Effector memory CD4-positive, alpha-beta T cell (primary cell): ENCODE results near the gene TRIM75.
"Not testable (repeated sequence)": the region's sequence is repeated elsewhere in the genome, so short reads cannot be mapped to it uniquely, and the experiment has no call there.

ENCODE experiments used
- DNase-seq, 3 donors: peaks; one replicate each; pipeline ENCODE4 v3.0.0-alpha.2; 2020
- H3K27ac ChIP-seq: 2 replicates; pipeline ENCODE4 v1.7.0; 2013; ENCODE audit warnings: mild to moderate bottlenecking, low read length, moderate library complexity; ENCODE audit not compliant: insufficient read depth, poor library complexity, severe bottlenecking
- H3K27me3 ChIP-seq: replicated peaks from 2 replicates; pipeline ENCODE4 v1.7.0; 2013; ENCODE audit warnings: mild to moderate bottlenecking, low read length; ENCODE audit not compliant: insufficient read depth, control insufficient read depth, poor library complexity, severe bottlenecking
- H3K36me3 ChIP-seq: 2 replicates; pipeline ENCODE4 v1.7.0; 2013; ENCODE audit warnings: mild to moderate bottlenecking, low read length, moderate library complexity; ENCODE audit not compliant: control insufficient read depth, insufficient read depth
- H3K4me1 ChIP-seq: 2 replicates; pipeline ENCODE4 v1.7.0; 2013; ENCODE audit warnings: low read length, mild to moderate bottlenecking; ENCODE audit not compliant: control insufficient read depth, insufficient read depth, poor library complexity, severe bottlenecking
- H3K4me3 ChIP-seq: 2 replicates; pipeline ENCODE4 v1.7.0; 2013; ENCODE audit warnings: low read length, low read depth, mild to moderate bottlenecking; ENCODE audit not compliant: insufficient read depth, poor library complexity, severe bottlenecking
- H3K9me3 ChIP-seq: 2 replicates; pipeline ENCODE4 v1.7.0; 2013; ENCODE audit warnings: mild to moderate bottlenecking, low read length, moderate library complexity; ENCODE audit not compliant: control insufficient read depth

Gene TRIM75

DNA sequence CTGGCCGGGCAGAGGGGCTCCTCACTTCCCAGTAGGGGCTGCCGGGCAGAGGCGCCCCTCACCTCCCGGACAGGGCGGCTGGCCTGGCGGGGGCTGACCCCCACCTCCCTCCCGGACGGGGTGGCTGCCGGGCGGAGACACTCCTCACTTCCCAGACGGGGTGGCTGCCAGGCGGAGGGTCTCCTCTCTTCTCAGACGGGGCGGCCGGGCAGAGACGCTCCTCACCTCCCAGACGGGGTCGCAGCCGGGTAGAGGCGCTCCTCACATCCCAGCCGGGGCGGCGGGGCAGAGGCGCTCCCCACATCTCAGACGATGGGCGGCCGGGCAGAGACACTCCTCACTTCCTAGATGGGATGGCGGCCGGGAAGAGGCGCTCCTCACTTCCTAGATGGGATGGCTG lies 33.7 kb upstream of the TRIM75 start:
- not testable (repeated sequence) for H3K36me3 ChIP-seq, H3K4me3 ChIP-seq, H3K27me3 ChIP-seq, DNase-seq, H3K27ac ChIP-seq, H3K9me3 ChIP-seq, H3K4me1 ChIP-seq

DNA sequence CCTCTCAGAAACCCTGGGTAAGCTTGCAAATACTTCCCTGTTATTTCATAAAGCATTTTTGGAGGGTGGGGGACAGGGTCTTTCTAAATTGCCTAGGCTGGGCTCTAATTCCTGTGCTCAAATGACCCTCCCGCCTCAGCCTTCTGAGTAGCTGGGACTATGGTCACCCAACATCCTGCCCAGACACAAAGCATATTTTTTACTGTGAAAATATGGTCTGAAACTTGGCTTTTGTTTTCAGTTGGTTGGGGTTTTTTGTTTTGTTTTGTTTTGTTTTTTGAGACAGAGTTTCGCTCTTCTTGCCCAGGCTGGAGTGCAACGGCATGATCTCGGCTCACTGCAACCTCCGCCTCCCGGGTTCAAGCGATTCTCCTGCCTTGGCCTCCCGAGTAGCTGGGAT lies 27.9 kb upstream of the TRIM75 start:
- DNase-seq, H3K4me3 ChIP-seq, H3K27ac ChIP-seq, H3K4me1 ChIP-seq, H3K9me3 ChIP-seq, H3K27me3 ChIP-seq, H3K36me3 ChIP-seq: not testable (repeated sequence)

DNA sequence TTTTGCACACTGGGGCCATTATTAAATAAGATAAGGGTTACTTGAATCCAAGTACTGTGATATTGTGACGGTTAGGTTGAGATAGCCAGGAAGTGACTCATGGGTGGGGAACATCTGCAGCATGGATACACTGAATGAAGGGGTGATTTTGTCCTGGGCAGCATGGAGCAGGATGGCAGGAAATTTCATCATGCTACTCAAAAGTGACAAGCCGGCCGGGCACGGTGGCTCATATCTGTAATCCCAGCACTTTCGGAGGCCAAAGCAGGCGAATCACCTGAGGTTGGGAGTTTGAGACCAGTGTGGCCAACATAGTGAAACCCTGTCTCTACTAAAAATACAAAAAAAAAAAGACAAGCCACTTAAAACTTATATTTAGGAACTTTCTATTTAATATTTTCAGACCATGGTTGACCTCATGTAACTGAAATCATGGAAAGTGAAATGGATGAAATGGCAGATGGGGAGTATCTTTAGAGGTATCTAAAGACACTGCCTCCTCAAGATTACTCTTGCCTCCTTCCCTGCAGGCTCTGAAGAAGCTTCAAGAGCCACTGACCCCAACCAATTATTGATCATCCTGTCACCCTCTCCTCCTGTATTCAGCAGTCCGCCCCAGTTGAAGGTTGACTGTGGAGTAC lies 25.8 kb upstream of the TRIM75 start:
- DNase-seq: no peak
- Histone ChIP-seq H3K27me3 (no peaks in the 10 kb centered on the region), H3K4me3 (no peak overlapping the region), H3K9me3 (no peaks in the 10 kb centered on the region), H3K27ac (no peak overlapping the region), H3K4me1 (no peaks in the 10 kb centered on the region), H3K36me3 (no peaks in the 10 kb centered on the region)

DNA sequence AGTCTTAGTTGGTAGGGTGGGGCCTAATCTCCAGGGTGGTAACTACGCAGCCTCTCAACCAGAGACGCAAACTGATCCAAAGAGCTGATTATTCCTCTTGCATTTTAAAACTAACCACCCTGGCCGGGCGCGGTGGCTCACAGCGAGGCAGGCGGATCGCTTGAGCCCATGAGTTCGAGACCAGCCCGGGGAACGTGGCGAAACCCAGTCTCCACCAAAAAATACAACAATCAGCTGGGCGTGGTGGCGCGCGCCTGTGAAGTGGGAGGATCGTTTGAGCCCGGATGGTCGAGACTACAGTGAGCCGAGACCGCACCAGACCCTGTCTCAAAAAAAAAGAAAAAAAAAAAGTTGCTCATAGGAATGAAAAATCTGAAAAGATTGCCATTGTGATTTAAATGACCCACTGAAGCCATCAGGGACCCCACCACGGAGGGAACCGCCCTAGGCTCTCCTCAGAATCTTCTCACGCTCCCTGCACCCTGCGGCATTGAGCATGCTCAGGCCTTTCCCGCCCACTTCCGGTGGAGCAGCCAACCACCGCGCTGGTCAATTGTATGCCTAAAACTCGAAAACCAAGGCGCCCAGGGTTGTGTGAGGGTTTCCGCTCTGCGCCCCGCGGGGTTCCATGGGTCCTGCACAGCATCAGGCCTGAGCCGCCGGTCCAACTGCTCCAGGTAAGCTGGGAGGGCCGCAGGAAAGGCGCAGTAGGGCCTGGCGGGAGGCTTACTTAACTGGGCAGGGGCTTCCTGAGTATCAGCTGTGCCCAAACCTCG lies 22.0 kb upstream of the TRIM75 start, which contains the start of gene TRIM60:
TRIM60 (plus strand) TSS at position 564 of the 776 bp plus-strand sequence. CDS start 8,074 bp downstream, outside the sequence.
- no peak within 1 kb of the TSS for H3K4me3 ChIP-seq
- no peaks in the 10 kb centered on the region for H3K9me3 ChIP-seq
- no peak within 1 kb of the TSS for H3K27ac ChIP-seq

DNA sequence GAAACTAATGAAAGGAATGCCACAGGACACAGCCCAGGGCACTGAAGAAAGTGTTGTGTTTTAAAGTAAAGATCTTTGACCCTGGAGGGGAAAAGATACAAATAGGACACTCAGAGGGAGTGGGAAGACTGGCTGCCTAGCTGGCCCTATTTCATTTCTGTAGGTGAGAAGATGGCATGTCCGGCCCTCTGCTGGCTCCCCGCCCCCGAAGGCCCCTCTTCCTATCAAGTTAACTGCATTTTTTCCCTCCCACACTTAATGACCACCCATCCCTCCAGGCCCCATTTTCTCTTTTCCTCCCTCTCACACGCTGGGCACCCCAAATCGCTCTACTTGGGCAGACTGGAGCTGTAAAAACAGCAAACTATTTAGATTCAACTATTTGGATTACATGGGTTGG lies 5.5 kb upstream of the TRIM75 start:
- Histone ChIP-seq H3K9me3 (no peaks in the 10 kb centered on the region), H3K4me3 (no peak overlapping the region), H3K27ac (no peak overlapping the region), H3K36me3 (no peaks in the 10 kb centered on the region), H3K27me3 (no peaks in the 10 kb centered on the region), H3K4me1 (no peaks in the 10 kb centered on the region)
- no peak for DNase-seq

More for the DNA sequence above, 22.0 kb upstream of the TRIM75 start, which contains the start of gene TRIM60:
- Histone ChIP-seq H3K27me3 (no peaks in the 10 kb centered on the region), H3K4me1 (no peaks in the 10 kb centered on the region), H3K36me3 (no peaks in the 10 kb centered on the region)
- DNase-seq: no peak

DNA sequence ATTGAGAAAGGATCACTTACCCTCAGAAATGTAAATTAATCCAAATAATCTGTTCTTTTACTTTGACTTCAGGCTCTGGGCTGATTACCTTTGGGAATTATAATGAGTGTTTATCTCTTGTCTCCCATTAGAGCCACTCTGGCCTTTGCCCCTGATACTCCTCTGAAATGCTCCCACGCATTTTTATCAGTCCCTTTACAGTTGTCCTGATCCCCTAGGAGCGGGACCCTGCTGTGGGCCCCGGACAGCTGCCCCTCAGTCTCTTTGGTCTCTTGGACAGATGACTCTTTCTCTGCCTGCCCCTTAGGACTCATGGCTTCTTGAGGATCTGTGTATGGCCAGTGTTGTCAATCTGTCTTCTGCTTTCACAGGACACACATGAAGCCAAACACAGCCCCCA lies 1.0 kb upstream of the TRIM75 start:
- Histone ChIP-seq H3K4me1 (no peaks in the 10 kb centered on the region), H3K27me3 (no peaks in the 10 kb centered on the region), H3K9me3 (no peaks in the 10 kb centered on the region), H3K4me3 (no peak overlapping the region), H3K36me3 (no peaks in the 10 kb centered on the region), H3K27ac (no peak overlapping the region)
- DNase-seq: no peak

DNA sequence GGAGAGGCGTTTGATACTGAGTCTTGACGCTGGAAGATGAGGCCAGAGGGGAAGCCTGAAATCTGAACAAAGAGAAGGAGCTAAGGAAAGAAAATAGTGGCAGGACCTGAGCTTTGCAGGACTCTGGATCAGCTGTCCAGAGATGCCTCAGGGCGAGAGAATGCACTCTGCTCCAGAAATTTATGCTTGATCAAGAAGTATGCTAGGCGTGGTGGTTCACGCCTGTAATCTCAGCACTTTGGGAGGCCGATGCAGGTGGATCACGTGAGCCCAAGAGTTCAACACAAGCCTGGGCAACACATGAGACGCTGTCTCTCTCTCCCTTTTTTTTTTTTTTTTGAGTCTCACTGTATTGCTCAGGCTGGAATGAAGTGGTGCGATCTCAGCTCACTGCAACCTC lies 1.9 kb downstream of the TRIM75 start:
- no peaks in the 10 kb centered on the region for H3K9me3 ChIP-seq
- no peak overlapping the region for H3K4me3 ChIP-seq
- H3K36me3 ChIP-seq: no peaks in the 10 kb centered on the region
- no peaks in the 10 kb centered on the region for H3K4me1 ChIP-seq
- H3K27ac ChIP-seq: no peak overlapping the region
- H3K27me3 ChIP-seq: no peaks in the 10 kb centered on the region
- no peak for DNase-seq

DNA sequence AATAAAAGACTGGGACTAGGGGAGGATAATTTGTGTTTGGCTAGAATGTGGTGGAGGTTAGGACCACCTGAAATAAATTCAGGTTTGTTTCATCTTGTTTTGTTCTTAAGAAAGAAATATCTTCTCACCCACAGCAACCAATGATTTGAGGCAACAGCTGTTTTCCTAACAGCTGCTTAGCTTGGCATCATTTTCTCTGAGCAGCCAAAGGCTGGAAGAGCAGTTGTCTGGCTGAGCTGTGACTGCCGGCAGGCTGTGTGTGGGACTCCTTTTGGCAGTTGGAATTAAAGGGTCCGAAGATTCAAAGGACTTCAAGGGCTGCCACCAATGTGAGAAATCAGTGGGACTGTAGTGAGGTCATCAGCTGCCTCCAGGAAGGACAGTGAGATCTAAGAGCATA lies 5.0 kb downstream of the TRIM75 start:
- H3K9me3 ChIP-seq: no peaks in the 10 kb centered on the region
- H3K4me3 ChIP-seq: no peak overlapping the region
- no peak for DNase-seq
- no peaks in the 10 kb centered on the region for H3K27me3 ChIP-seq
- no peak overlapping the region for H3K27ac ChIP-seq
- H3K4me1 ChIP-seq: no peaks in the 10 kb centered on the region
- no peaks in the 10 kb centered on the region for H3K36me3 ChIP-seq

DNA sequence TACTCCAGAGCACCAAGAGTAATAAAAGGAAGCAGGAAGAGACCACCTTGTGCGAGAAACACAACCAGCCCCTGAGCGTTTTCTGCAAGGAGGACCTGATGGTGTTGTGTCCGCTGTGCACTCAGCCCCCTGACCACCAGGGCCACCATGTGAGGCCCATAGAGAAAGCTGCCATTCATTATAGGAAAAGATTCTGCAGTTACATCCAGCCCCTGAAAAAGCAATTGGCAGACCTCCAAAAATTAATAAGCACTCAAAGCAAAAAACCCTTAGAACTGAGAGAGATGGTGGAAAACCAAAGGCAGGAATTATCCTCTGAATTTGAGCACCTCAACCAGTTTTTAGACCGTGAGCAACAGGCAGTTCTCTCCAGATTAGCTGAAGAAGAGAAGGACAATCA lies 5.7 kb downstream of the TRIM75 start:
- Histone ChIP-seq H3K4me3 (no peak overlapping the region), H3K27me3 (no peaks in the 10 kb centered on the region), H3K36me3 (no peaks in the 10 kb centered on the region), H3K27ac (no peak overlapping the region), H3K9me3 (no peaks in the 10 kb centered on the region), H3K4me1 (no peaks in the 10 kb centered on the region)
- no peak for DNase-seq

DNA sequence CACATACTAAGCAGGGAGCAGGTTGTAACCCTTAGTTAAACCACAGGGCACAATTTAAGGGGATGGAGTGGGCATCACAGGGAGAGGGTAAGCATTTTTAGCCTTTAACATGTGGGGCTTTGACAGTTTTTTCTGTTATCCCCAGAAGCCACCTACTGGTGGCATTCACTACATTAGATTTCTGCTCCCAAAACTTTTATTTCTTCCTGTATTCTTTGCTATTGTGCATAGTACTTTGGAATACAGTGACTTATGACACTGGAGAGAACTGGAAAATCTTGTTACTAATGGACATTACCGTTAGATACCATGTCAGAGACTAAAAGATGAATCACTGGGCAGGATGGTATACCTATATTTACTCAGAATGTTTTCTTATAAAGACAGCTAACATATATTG lies 7.3 kb downstream of the TRIM75 start:
- Histone ChIP-seq H3K4me3 (no peak overlapping the region), H3K27ac (no peak overlapping the region), H3K4me1 (no peaks in the 10 kb centered on the region), H3K9me3 (no peaks in the 10 kb centered on the region), H3K27me3 (no peaks in the 10 kb centered on the region), H3K36me3 (no peaks in the 10 kb centered on the region)
- DNase-seq: no peak
